Cardiac fibroblast (primary cell): Measurements from ENCODE around the gene KCNC3.
A peak's percentile ranks its signal among the peaks of the same experiment; 100 is the strongest.

Experiments
- DNase-seq, 2 donors: peaks; one replicate each; pipeline versions ENCODE4 v3.0.0 to v3.0.0-alpha.2; 2010; ENCODE audit warnings: low read depth in 2 of 2
- H3K4me3 ChIP-seq, 2 donors: replicated peaks in 1 of 2; 1 replicate in 1 of 2; 2 replicates in 1 of 2; pipeline ENCODE4 v1.5.1; 2011; ENCODE audit warnings: low read depth in 2 of 2, low read length in 2 of 2, mild to moderate bottlenecking in 2 of 2, moderate library complexity in 1 of 2
- CTCF ChIP-seq: IDR thresholded peaks from one replicate; pipeline ENCODE4 v1.5.1; 2011; ENCODE audit warnings: low read depth, mild to moderate bottlenecking, low read length, inconsistent platforms

KCNC3 gene

GRCh38 chr19:50334741-50335421, 5.7 kb upstream of the KCNC3 start:
- no peak for TF ChIP-seq CTCF
- no peak overlapping the region for H3K4me3 ChIP-seq
- DNase-seq = no peak

GRCh38 chr19:50333737-50334617, 4.8 kb upstream of the KCNC3 start:
- no peak for TF ChIP-seq CTCF
- H3K4me3 ChIP-seq = peak overlapping the region; percentile 44 to 45
- DNase-seq = no peak

GRCh38 chr19:50333235-50333736, 4.1 kb upstream of the KCNC3 start:
- peak overlapping the region; percentile 44 to 45 for H3K4me3 ChIP-seq
- DNase-seq = peak; percentile 85 to 87
- no peak for TF ChIP-seq CTCF

GRCh38 chr19:50332244-50333038, 3.3 kb upstream of the KCNC3 start:
- DNase-seq = no peak
- H3K4me3 ChIP-seq = no peak overlapping the region
- TF ChIP-seq CTCF = no peak

- TF ChIP-seq CTCF = no peak
- DNase-seq = no peak
- no peak overlapping the region for H3K4me3 ChIP-seq
Observed at GRCh38 chr19:50331994-50332243, 2.7 kb upstream of the KCNC3 start.

- no peak overlapping the region for H3K4me3 ChIP-seq
- no peak for TF ChIP-seq CTCF
- DNase-seq = no peak
Observed at GRCh38 chr19:50331221-50331993, 2.2 kb upstream of the KCNC3 start.
